NCI-H345 treated with DMSO at 0.1 percent for 48 hours (cell line): ENCODE results near the gene FAM117B.
"Not testable (repeated sequence)": the region's sequence is repeated elsewhere in the genome, so short reads cannot be mapped to it uniquely, and the experiment has no call there.

Experiments
- DNase-seq: peaks from one replicate; lab custom pipeline; 2025; ENCODE audit not compliant: unreplicated experiment; lab: John Stamatoyannopoulos, UW

The FAM117B gene

GRCh38 chr2:202807431-202808138, 172.8 kb downstream of the FAM117B start:
- not testable (repeated sequence) for DNase-seq

GRCh38 chr2:202808754-202809153, 174.0 kb downstream of the FAM117B start:
- no peak for DNase-seq

DNA sequence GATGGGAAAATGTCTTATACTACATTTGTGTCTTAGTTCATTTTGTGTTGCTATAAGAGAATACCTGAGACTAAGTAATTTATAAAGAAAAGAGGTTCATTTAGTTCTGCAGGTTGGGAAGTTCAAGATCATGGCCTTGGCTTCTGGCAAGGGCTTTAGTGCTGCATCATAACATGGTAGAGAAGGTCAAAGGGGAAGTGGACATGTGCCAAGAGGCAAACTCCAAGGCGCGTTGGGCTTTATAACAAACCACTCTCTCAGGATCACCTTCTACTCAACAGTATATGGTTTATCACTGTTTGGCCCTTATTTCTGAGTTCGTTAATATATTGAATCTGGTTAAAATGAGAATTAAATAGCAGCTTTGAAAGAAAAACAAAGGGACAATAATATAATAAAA, 178.6 kb downstream of the FAM117B start:
- no peak for DNase-seq

DNA sequence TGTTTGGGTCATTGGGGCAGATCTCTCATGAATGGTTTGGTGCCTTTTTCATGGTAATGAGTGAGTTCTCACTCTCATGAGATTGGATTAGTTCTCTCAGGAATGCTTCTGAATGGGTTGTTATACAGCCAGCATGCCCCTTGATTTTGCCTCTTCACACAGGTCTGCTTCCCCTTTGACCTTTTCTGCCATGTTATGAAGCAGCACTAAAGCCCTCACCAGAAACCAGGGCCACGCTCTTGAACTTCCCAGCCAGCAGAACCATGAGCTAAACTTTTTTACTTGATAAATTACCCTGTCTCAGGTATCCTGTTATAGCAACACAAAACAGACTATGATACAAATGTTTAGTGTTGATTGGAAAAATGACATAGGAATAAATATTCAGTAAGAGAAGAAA, 179.5 kb downstream of the FAM117B start:
- no peak for DNase-seq

- DNase-seq = no peak
Measured at GRCh38 chr2:202815548-202816360, 181.0 kb downstream of the FAM117B start.

- DNase-seq = no peak
Measured at GRCh38 chr2:202817771-202818170, 183.0 kb downstream of the FAM117B start.

GRCh38 chr2:202818321-202818720, 183.6 kb downstream of the FAM117B start:
- no peak for DNase-seq
